Smooth muscle cell of the umbilical artery (primary cell): Measurements from ENCODE around the gene NFE2. TPM values are rescaled to one million over a fixed set of nuclear protein-coding genes. Genes with fewer than 3 reads are reported as not detected.

ENCODE experiments used
- total RNA-seq: library from RNA; depleted of rRNA; stranded (reverse); fragments of >200 nt; gene quantifications from 2 replicates; pipeline ENCODE4 v1.2.3, GENCODE V29; 2014

The NFE2 gene
- total RNA-seq = not detected in 2 replicates

GRCh38 chr12:54300732-54301427, at the start of gene NFE2:
Gene NFE2 (minus strand): TSS chr12:54301015. CDS start chr12:54295248, 5,767 bp downstream.

DNA sequence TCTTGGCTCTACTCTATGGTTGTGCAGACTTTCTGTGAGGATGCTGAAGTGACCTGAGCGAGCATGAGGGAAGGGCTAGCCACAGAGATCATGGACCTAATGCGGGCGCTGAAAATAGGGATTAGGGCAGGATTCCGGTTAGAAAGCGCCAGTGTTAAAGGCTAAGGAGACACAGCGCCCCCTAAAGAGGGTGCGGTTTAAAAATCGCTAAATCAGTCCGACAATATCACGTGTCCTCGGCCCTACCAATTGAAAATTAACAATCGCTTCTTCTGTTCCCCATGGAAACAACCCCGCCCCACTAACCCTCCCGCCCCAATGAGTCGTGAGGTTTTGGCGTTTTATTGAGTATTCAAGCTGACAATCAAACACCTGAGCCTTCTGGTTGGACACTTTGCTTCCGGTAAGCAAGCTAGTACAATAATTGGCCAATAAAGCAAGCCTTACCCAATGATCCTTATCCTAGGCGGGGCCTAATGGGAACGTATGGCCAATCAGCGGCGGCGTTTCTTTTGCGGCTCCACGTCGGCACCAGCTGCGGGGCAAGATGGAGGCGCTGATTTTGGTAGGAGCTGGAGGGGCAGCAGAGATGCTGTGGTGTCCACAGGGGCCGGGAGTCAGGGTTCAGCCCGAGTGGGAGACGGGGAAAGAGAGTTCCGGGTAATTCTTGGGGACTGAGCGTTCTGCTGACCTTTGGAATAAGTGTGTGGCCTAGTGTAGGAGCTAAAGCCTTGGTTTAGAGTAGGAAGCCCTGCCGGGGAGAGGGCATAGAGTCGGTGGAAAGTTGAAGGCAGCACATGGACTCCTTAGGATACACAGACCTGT, 24.0 kb upstream of the NFE2 start, which contains the start of gene COPZ1:
COPZ1 (plus strand) TSS at position 515 of the 825 bp plus-strand sequence; CDS start at position 548, 33 bp downstream.

DNA sequence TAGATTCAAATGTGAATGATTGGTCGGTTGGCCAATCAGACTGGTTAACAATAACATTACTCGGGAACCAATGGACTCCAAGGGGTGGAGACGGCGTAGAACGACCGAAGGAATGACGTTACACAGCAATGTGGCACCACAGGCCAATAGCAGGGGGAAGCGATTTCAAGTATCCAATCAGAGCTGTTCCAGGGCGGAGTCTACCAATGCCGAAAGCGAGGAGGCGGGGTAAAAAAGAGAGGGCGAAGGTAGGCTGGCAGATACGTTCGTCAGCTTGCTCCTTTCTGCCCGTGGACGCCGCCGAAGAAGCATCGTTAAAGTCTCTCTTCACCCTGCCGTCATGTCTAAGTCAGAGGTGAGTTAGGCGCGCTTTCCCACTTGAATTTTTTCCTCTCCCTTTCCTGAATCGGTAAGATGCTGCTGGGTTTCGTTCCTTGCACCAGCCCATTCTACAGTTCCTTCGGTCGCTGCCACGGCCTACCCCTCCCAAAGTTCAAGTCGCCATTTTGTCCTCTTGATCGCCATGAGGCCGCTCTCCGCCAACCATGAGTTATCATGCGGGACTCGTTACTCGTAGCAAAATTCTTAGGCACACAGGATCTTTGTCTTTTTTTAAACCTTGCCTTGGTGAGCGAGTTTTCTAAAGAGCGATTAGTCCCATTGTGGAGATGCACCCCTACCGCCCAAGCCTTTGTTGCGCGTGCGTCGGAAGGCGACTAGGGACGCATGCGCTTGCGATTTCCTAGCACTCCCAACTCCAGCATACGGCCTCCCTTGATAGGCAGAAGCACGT, 20.2 kb downstream of the NFE2 start, which contains the start of gene HNRNPA1:
HNRNPA1 (plus strand) TSS at position 259 of the 793 bp plus-strand sequence; CDS start at position 341, 82 bp downstream.

DNA sequence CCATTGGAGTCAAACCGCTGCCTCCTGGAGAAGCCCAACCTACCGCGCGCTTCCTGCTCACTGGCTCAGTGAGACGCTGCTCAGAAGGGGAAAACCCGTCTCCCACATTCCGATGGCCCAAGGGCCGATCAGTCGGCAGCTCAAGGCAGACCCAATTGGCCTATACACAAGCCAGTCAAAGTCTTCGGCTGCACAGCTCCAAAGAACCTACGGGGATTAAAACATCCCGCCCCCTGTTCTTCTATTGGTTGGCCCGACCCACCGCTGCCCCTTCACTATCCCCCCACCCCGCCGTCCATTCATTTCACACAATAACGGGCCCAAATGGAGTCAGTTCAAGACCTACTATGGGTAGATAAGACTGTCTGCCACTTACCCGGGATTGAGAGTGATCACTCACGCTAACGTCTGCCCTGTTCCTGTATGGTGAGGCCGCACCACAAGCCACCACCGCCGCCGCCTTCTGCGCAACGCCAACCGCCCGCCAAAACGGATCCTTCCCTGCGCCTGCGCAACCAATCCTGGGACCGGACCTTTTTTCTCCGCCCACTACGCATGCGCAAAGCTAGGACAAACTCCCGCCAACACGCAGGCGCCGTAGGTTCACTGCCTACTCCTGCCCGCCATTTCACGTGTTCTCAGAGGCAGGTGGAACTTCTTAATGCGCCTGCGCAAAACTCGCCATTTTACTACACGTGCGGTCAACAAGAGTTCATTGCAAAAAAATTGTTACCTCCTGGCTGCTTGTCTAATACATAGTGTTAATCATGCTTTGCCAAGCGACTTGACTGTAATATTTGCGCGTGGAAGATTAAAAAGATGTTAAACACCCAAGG, 21.0 kb downstream of the NFE2 start, which contains the start of gene CBX5:
CBX5 (minus strand) TSS at position 491 of the 836 bp plus-strand sequence. CDS start 22,472 bp downstream, outside the sequence.

Other genes with a start within 250 kb of the NFE2 start
- 1.1 and 1.5 TPM in 2 replicates for gene HOXC4, start 247.2 kb downstream of the NFE2 start, total RNA-seq
- gene SMUG1, start 112.0 kb downstream of the NFE2 start, total RNA-seq = 21.7 and 31.8 TPM in 2 replicates
- gene CBX5, start 20.9 kb downstream of the NFE2 start, total RNA-seq = 26.7 and 60.2 TPM in 2 replicates
- 214 and 225 TPM in 2 replicates for gene HNRNPA1, start 20.3 kb downstream of the NFE2 start, total RNA-seq
- gene COPZ1, start 24.1 kb upstream of the NFE2 start, total RNA-seq = 165 and 197 TPM in 2 replicates
- gene GPR84, start 63.5 kb upstream of the NFE2 start, total RNA-seq = 0.05 TPM in 1 of 2 replicates, not detected in the other
- 1.5 and 2.6 TPM in 2 replicates for gene ZNF385A, start 83.7 kb upstream of the NFE2 start, total RNA-seq
- 496 and 868 TPM in 2 replicates for gene ITGA5, start 118.3 kb upstream of the NFE2 start, total RNA-seq
- gene GTSF1, start 172.6 kb upstream of the NFE2 start, total RNA-seq = not detected in 2 replicates
- not detected in 2 replicates for gene NCKAP1L, start 196.7 kb upstream of the NFE2 start, total RNA-seq
- not detected in 2 replicates for gene PDE1B, start 248.6 kb upstream of the NFE2 start, total RNA-seq